ENCODE measurements around the gene DKK3.

The DKK3 gene

GRCh38 chr11:11969380-11970215 is 38.8 kb downstream of the DKK3 start:
- no peak overlapping the region for H3K4me3 ChIP-seq (ENCODE audit: severe bottlenecking)
- no peak for TF ChIP-seq CTCF (IDR thresholded peaks at IDR 0.05; ENCODE audit: poor library complexity, severe bottlenecking)
- no peak for DNase-seq (ENCODE audit: low spot score)
- H3K4me1 ChIP-seq (ENCODE audit: insufficient read depth, poor library complexity, severe bottlenecking): no peaks in the 10 kb centered on the region
- no peak for ATAC-seq (ENCODE audit: low read depth)
- peaks cover 39% of the 10 kb centered on the region for H3K36me3 ChIP-seq (ENCODE audit: low read depth)
- no peaks in the 10 kb centered on the region for H3K27me3 ChIP-seq (ENCODE audit: insufficient read depth, poor library complexity, severe bottlenecking)
- H3K9me3 ChIP-seq (ENCODE audit: severe bottlenecking): no peaks in the 10 kb centered on the region
- no peak overlapping the region for H3K27ac ChIP-seq (ENCODE audit: poor library complexity, severe bottlenecking)

GRCh38 chr11:11968511-11969280 is 39.7 kb downstream of the DKK3 start:
- Histone ChIP-seq H3K27ac (ENCODE audit: poor library complexity, severe bottlenecking) (no peak overlapping the region), H3K4me1 (ENCODE audit: insufficient read depth, poor library complexity, severe bottlenecking) (no peaks in the 10 kb centered on the region), H3K36me3 (ENCODE audit: low read depth) (peaks cover 33% of the 10 kb centered on the region), H3K9me3 (ENCODE audit: severe bottlenecking) (no peaks in the 10 kb centered on the region), H3K4me3 (ENCODE audit: severe bottlenecking) (no peak overlapping the region), H3K27me3 (ENCODE audit: insufficient read depth, poor library complexity, severe bottlenecking) (no peaks in the 10 kb centered on the region)
- no peak for DNase-seq (ENCODE audit: low spot score)
- TF ChIP-seq CTCF (IDR thresholded peaks at IDR 0.05; ENCODE audit: poor library complexity, severe bottlenecking): no peak
- ATAC-seq (ENCODE audit: low read depth): no peak

GRCh38 chr11:11967669-11968510 is 40.5 kb downstream of the DKK3 start:
- DNase-seq (ENCODE audit: low spot score) (no peak), ATAC-seq (ENCODE audit: low read depth) (no peak)
- no peaks in the 10 kb centered on the region for H3K9me3 ChIP-seq (ENCODE audit: severe bottlenecking)
- H3K4me1 ChIP-seq (ENCODE audit: insufficient read depth, poor library complexity, severe bottlenecking): no peaks in the 10 kb centered on the region
- no peak overlapping the region for H3K4me3 ChIP-seq (ENCODE audit: severe bottlenecking)
- TF ChIP-seq CTCF (IDR thresholded peaks at IDR 0.05; ENCODE audit: poor library complexity, severe bottlenecking): no peak
- no peaks in the 10 kb centered on the region for H3K27me3 ChIP-seq (ENCODE audit: insufficient read depth, poor library complexity, severe bottlenecking)
- H3K36me3 ChIP-seq (ENCODE audit: low read depth): peaks cover 36% of the 10 kb centered on the region
- no peak overlapping the region for H3K27ac ChIP-seq (ENCODE audit: poor library complexity, severe bottlenecking)

- Histone ChIP-seq H3K9me3 (ENCODE audit: severe bottlenecking) (no peaks in the 10 kb centered on the region), H3K4me3 (ENCODE audit: severe bottlenecking) (no peak overlapping the region), H3K27me3 (ENCODE audit: insufficient read depth, poor library complexity, severe bottlenecking) (no peaks in the 10 kb centered on the region), H3K27ac (ENCODE audit: poor library complexity, severe bottlenecking) (no peak overlapping the region), H3K36me3 (ENCODE audit: low read depth) (peaks cover 40% of the 10 kb centered on the region), H3K4me1 (ENCODE audit: insufficient read depth, poor library complexity, severe bottlenecking) (no peaks in the 10 kb centered on the region)
- peak; percentile 67 for TF ChIP-seq CTCF (IDR thresholded peaks at IDR 0.05; ENCODE audit: poor library complexity, severe bottlenecking)
- DNase-seq (ENCODE audit: low spot score) (no peak), ATAC-seq (ENCODE audit: low read depth) (peak; percentile 76)
Measured at GRCh38 chr11:11966826-11967668, 41.4 kb downstream of the DKK3 start.

Data from RWPE2 (cell line).